H1 (cell line): Measurements from ENCODE around the gene RABL6. TPM values are rescaled to one million over a fixed set of nuclear protein-coding genes. Genes with fewer than 3 reads are reported as not detected.

Experiments used
- CTCF ChIA-PET: fragments of 300-600 bp; sonication (Branson Sonifier 250); formaldehyde crosslinking; loops from one replicate; lab custom pipeline; 2021; ENCODE audit not compliant: partially characterized antibody; lab: Charles Lee
- POLR2A ChIA-PET: fragments of 300-600 bp; sonication (Branson Sonifier 250); formaldehyde crosslinking; loops from one replicate; lab custom pipeline; 2021; ENCODE audit warnings: inconsistent platforms; ENCODE audit not compliant: partially characterized antibody; lab: Charles Lee
- DNase-seq, 2 experiments: peaks; one replicate each; pipeline versions ENCODE4 v3.0.0 to v3.0.0-alpha.2; 2010 to 2022; ENCODE audit warnings: low spot score in 2 of 2, low read depth in 1 of 2, mixed read lengths in 1 of 2
- FAIRE-seq: peaks from 2 replicates; lab custom pipeline; 2011; peaks lifted over from hg19 to GRCh38; lab: Jason Lieb, UNC
- H2AFZ ChIP-seq: 2 replicates; pipeline ENCODE4 v1.8.1; 2012; ENCODE audit warnings: low read length, inconsistent platforms
- H2AK5ac ChIP-seq: 2 replicates; pipeline ENCODE4 v1.6.1; 2013; ENCODE audit warnings: low read depth, low read length
- H2BK120ac ChIP-seq: replicated peaks from 2 replicates; pipeline ENCODE3; 2013; ENCODE audit warnings: low read depth, low read length, inconsistent platforms
- H2BK12ac ChIP-seq: 2 replicates; pipeline ENCODE4 v1.6.1; 2013; ENCODE audit warnings: low read depth, low read length
- H2BK15ac ChIP-seq: 2 replicates; pipeline ENCODE4 v1.6.1; 2013; ENCODE audit warnings: low read length
- H2BK20ac ChIP-seq: 2 replicates; pipeline ENCODE4 v1.6.1; 2013; ENCODE audit warnings: low read length
- H2BK5ac ChIP-seq: 2 replicates; pipeline ENCODE4 v1.6.1; 2013; ENCODE audit warnings: low read depth, low read length
- H3K14ac ChIP-seq: 2 replicates; pipeline ENCODE4 v1.6.1; 2013; ENCODE audit warnings: inconsistent platforms; ENCODE audit not compliant: insufficient read length
- H3K18ac ChIP-seq: 2 replicates; pipeline ENCODE4 v1.6.1; 2013; ENCODE audit warnings: low read length; ENCODE audit errors: extremely low read depth
- H3K23ac ChIP-seq: 2 replicates; pipeline ENCODE4 v1.6.1; 2013; ENCODE audit warnings: inconsistent platforms; ENCODE audit not compliant: insufficient read length
- H3K23me2 ChIP-seq: 2 replicates; pipeline ENCODE4 v1.6.1; 2013; ENCODE audit warnings: low read depth, low read length
- H3K27ac ChIP-seq: 2 replicates; pipeline ENCODE4 v1.6.1; 2011; ENCODE audit warnings: low read depth, low read length, inconsistent platforms
- H3K27me3 ChIP-seq, 4 experiments: replicated peaks in 1 of 4; 1 replicate in 1 of 4; 2 replicates in 3 of 4; pipeline versions ENCODE4 v1.6.1 to v1.8.1; 2011 to 2013; ENCODE audit warnings: low read length in 3 of 4, mild to moderate bottlenecking in 3 of 4, inconsistent platforms in 2 of 4, mixed read lengths in 2 of 4, moderate library complexity in 1 of 4; ENCODE audit not compliant: control insufficient read depth in 3 of 4, insufficient read depth in 3 of 4; ENCODE audit errors: extremely low read depth in 1 of 4
- H3K36me3 ChIP-seq, 4 experiments: 2 replicates each; pipeline versions ENCODE4 v1.6.1 to v1.8.1; 2011 to 2013; ENCODE audit warnings: mild to moderate bottlenecking in 4 of 4, low read length in 3 of 4, moderate library complexity in 2 of 4, control low read depth in 1 of 4, inconsistent platforms in 1 of 4; ENCODE audit not compliant: insufficient read depth in 4 of 4, control insufficient read depth in 2 of 4
- H3K4ac ChIP-seq: replicated peaks from 2 replicates; pipeline ENCODE3; 2013; ENCODE audit warnings: low read length, low read depth, mixed read lengths, inconsistent platforms; ENCODE audit not compliant: insufficient read length
- H3K4me1 ChIP-seq, 4 experiments: replicated peaks in 1 of 4; 1 replicate in 1 of 4; 2 replicates in 3 of 4; pipeline versions ENCODE4 v1.6.1 to v1.8.1; 2011 to 2013; ENCODE audit warnings: low read length in 3 of 4, inconsistent platforms in 2 of 4, mixed read lengths in 1 of 4; ENCODE audit not compliant: insufficient read depth in 4 of 4, control insufficient read depth in 3 of 4
- H3K4me2 ChIP-seq, 2 experiments: 2 replicates each; pipeline versions ENCODE4 v1.6.1 to v1.8.1; 2011 to 2013; ENCODE audit warnings: low read depth in 2 of 2, low read length in 2 of 2, control low read depth in 1 of 2, inconsistent platforms in 1 of 2, mild to moderate bottlenecking in 1 of 2; ENCODE audit not compliant: insufficient read depth in 1 of 2
- H3K4me3 ChIP-seq, 4 experiments: fragments of 200-600, 300-600 bp in 1 of 4; sonication (generic), shearing (Covaris generic), sonication (Bioruptor Twin) in 1 of 4; 2 replicates each; pipeline versions ENCODE4 v1.5.1 to v1.8.1; 2011 to 2016; ENCODE audit warnings: low read length in 4 of 4, low read depth in 3 of 4, control low read depth in 2 of 4, inconsistent platforms in 2 of 4, mild to moderate bottlenecking in 2 of 4, mixed read lengths in 1 of 4, moderate library complexity in 1 of 4; ENCODE audit not compliant: insufficient read depth in 2 of 4; ENCODE audit errors: extremely low read depth in 1 of 4
- H3K56ac ChIP-seq: replicated peaks from 2 replicates; pipeline ENCODE3; 2013; ENCODE audit warnings: low read depth, mild to moderate bottlenecking, mixed read lengths, low read length, inconsistent platforms; ENCODE audit not compliant: insufficient read length
- H3K79me1 ChIP-seq: 2 replicates; pipeline ENCODE4 v1.6.1; 2013; ENCODE audit warnings: low read depth, low read length, control low read depth
- H3K79me2 ChIP-seq, 2 experiments: 2 replicates each; pipeline versions ENCODE4 v1.6.1 to v1.8.1; 2012 to 2013; ENCODE audit warnings: low read length in 2 of 2, mild to moderate bottlenecking in 2 of 2, inconsistent platforms in 1 of 2; ENCODE audit not compliant: insufficient read depth in 2 of 2, control insufficient read depth in 1 of 2
- H3K9ac ChIP-seq, 4 experiments: replicated peaks in 1 of 4; 1 replicate in 1 of 4; 2 replicates in 3 of 4; pipeline versions ENCODE4 v1.6.1 to v1.8.1; 2011 to 2013; ENCODE audit warnings: low read depth in 3 of 4, low read length in 3 of 4, control low read depth in 2 of 4, mild to moderate bottlenecking in 2 of 4, moderate library complexity in 2 of 4, inconsistent platforms in 1 of 4; ENCODE audit errors: extremely low read depth in 1 of 4
- H3K9me3 ChIP-seq, 2 experiments: 2 replicates each; pipeline versions ENCODE4 v1.6.1 to v1.8.1; 2012 to 2013; ENCODE audit warnings: mild to moderate bottlenecking in 2 of 2, moderate library complexity in 2 of 2, control low read depth in 1 of 2, inconsistent platforms in 1 of 2, low read depth in 1 of 2, low read length in 1 of 2, mixed read lengths in 1 of 2; ENCODE audit not compliant: insufficient read depth in 2 of 2
- H4K20me1 ChIP-seq, 2 experiments: replicated peaks in 1 of 2; 2 replicates each; pipeline versions ENCODE3 to v1.8.1; 2011 to 2013; ENCODE audit warnings: inconsistent platforms in 2 of 2, low read length in 2 of 2, mild to moderate bottlenecking in 1 of 2; ENCODE audit not compliant: insufficient read depth in 2 of 2, control insufficient read depth in 1 of 2
- H4K5ac ChIP-seq: 2 replicates; pipeline ENCODE4 v1.6.1; 2013; ENCODE audit warnings: low read length, low read depth, mixed read lengths, inconsistent platforms; ENCODE audit not compliant: insufficient read length
- H4K8ac ChIP-seq: 2 replicates; pipeline ENCODE4 v1.8.0; 2013; ENCODE audit warnings: mild to moderate bottlenecking, moderate library complexity, low read length, inconsistent platforms; ENCODE audit not compliant: insufficient read depth; ENCODE audit errors: extremely low read depth
- H4K91ac ChIP-seq: replicated peaks from 2 replicates; pipeline ENCODE3; 2013; ENCODE audit warnings: low read length, mixed read lengths, inconsistent platforms; ENCODE audit not compliant: insufficient read length
- BCL11A ChIP-seq, 2 experiments: IDR thresholded peaks; one replicate each; pipeline ENCODE4 v1.6.1; 2011; ENCODE audit warnings: low read depth in 2 of 2, low read length in 2 of 2, mild to moderate bottlenecking in 2 of 2
- CBX8 ChIP-seq: fragments of 300-800, 300-1000 bp; sonication (generic); IDR thresholded peaks from 2 replicates; pipeline ENCODE4 v1.7.1; 2016; ENCODE audit warnings: low read depth, low read length, borderline replicate concordance
- CTBP2 ChIP-seq: IDR thresholded peaks from 2 replicates; pipeline ENCODE4 v1.7.0; 2011; ENCODE audit warnings: borderline replicate concordance, mild to moderate bottlenecking, moderate library complexity, mixed read lengths, low read length; ENCODE audit not compliant: insufficient read depth, insufficient read length
- NANOG ChIP-seq: IDR thresholded peaks from 2 replicates; pipeline ENCODE4 v1.6.1; 2011; ENCODE audit warnings: low read length, low read depth, mild to moderate bottlenecking, inconsistent platforms; ENCODE audit not compliant: insufficient read depth, poor library complexity, severe bottlenecking
- PHF8 ChIP-seq: fragments of 200-600 bp; sonication (generic); conservative IDR thresholded peaks from 2 replicates; pipeline ENCODE4 v1.7.1; 2012; ENCODE audit warnings: low read depth, mild to moderate bottlenecking, inconsistent platforms, low read length, moderate library complexity
- SP1 ChIP-seq: IDR thresholded peaks from 2 replicates; pipeline ENCODE4 v1.6.1; 2011; ENCODE audit warnings: low read depth, low read length
- WGBS, 2 experiments: shearing (Covaris generic) in 1 of 2; methylation state at CpG; one replicate each; pipeline versions ENCODE4 v1.1.6 to v1.1.7; 2013 to 2015; ENCODE audit warnings: low lambda C conversion rate in 2 of 2, mixed read lengths in 2 of 2, inconsistent platforms in 1 of 2, low coverage in 1 of 2, missing lambda C conversion rate in 1 of 2; ENCODE audit not compliant: insufficient replicate concordance in 2 of 2, insufficient coverage in 1 of 2, insufficient read length in 1 of 2; ENCODE audit errors: extremely low coverage in 1 of 2, missing lambda C conversion rate in 1 of 2; 5-methylcytosine and 5-hydroxymethylcytosine counted together
- polyA plus RNA-seq, 7 experiments: library from polyadenylated mRNA; depleted of rRNA in 3 of 7; stranded (reverse) in 5 of 7; unstranded in 2 of 7; fragments of >200 nt in 5 of 7; fragments of 200-250 nt in 2 of 7; gene quantifications; 1 replicate in 5 of 7; 2 replicates in 1 of 7; 4 replicates in 1 of 7; pipeline versions ENCODE4 v1.2.1 to v1.2.3, GENCODE V29; 2011 to 2013; ENCODE audit warnings: missing spikeins in 2 of 7, mixed read lengths in 2 of 7
- total RNA-seq: library from RNA; stranded (reverse); fragmentation: NEBNext Ultra II Directional; extraction: Animal tissue kit (Norgen Biotek cat#: 25700); gene quantifications from 2 replicates; pipeline ENCODE4 v1.2.1, GENCODE V29; 2021

RABL6 gene
- total and polyA plus RNA-seq, 2 of the 8 experiments (the other 6 are each of a cell fraction or from before 2014, with no cell fraction given) = 70.1 to 130 TPM

- H3K4me1 ChIP-seq = peaks cover 0 to 13% (median 6%) of the 10 kb centered on the region in 4 experiments; a peak in 4 of 7 replicates
- peak overlapping the region; percentile 61 for H4K91ac ChIP-seq
- H3K14ac ChIP-seq = no peak overlapping the region
- no peak overlapping the region for H2AFZ ChIP-seq
- no peaks in the 10 kb centered on the region for H3K79me1 ChIP-seq
- no peak overlapping the region for H4K8ac ChIP-seq
- no peak for TF ChIP-seq CBX8
- no peak for TF ChIP-seq PHF8
- TF ChIP-seq BCL11A (IDR thresholded peaks at IDR 0.05; ENCODE audit: low read depth in 2 of 2, low read length in 2 of 2) = no peak
- TF ChIP-seq SP1 = no peak
- no peak for TF ChIP-seq NANOG
- TF ChIP-seq CTBP2 = no peak
- ChIA-PET POLR2A (interaction anchor here (1.3 kb wide), 1 partner anchor 36 kb away, joined by 4 read pairs; no protein-coding TSS in a partner anchor), CTCF (interaction anchor here (1.3 to 8.5 kb wide), 2 partner anchors 14 to 183 kb away, joined by 3 to 88 read pairs; no protein-coding TSS in a partner anchor)
- no peaks in the 10 kb centered on the region for H4K20me1 ChIP-seq
- H3K4me3 ChIP-seq = no peak overlapping the region
- H2BK20ac ChIP-seq = no peak overlapping the region
- no peak overlapping the region for H3K4me2 ChIP-seq
- no peak for FAIRE-seq
- H2BK15ac ChIP-seq = no peak overlapping the region; the same call in 1 of the 2 replicates
- H3K36me3 ChIP-seq = no peaks in the 10 kb centered on the region
- no peaks in the 10 kb centered on the region for H3K79me2 ChIP-seq
- H3K23me2 ChIP-seq = no peaks in the 10 kb centered on the region; the same call in 1 of the 2 replicates
- H4K5ac ChIP-seq = no peak overlapping the region
- H2BK5ac ChIP-seq = peak overlapping the region; percentile 52
- no peak for DNase-seq
- no peak overlapping the region for H2BK120ac ChIP-seq
- H3K56ac ChIP-seq = no peak overlapping the region
- no peaks in the 10 kb centered on the region; a peak in 2 of 7 replicates for H3K27me3 ChIP-seq
- no peak overlapping the region for H3K18ac ChIP-seq
- H3K9me3 ChIP-seq = no peaks in the 10 kb centered on the region
- H3K9ac ChIP-seq = no peak overlapping the region
- no peak overlapping the region for H3K23ac ChIP-seq
- 0 out of 2 replicates have a peak overlapping the region, but pooled peaks have one; percentile 53 for H2AK5ac ChIP-seq
- H3K27ac ChIP-seq = no peak overlapping the region
- 96% methylated on average over 13 of the region's 14 CpGs; no CpG with 5 or more reads in 1 of the 2 experiments for WGBS, 2 experiments
- no peak overlapping the region for H2BK12ac ChIP-seq
- no peak overlapping the region for H3K4ac ChIP-seq
These were observed 42.7 kb upstream of the RABL6 start for GRCh38 chr9:136765041-136765440.
